NCI-H1105 (cell line): Measurements from ENCODE around the gene PIK3R1.

Experiments used
- DNase-seq: peaks from one replicate; lab custom pipeline; 2025; lab: John Stamatoyannopoulos, UW

Gene PIK3R1

GRCh38 chr5:68271124-68271523, 55.6 kb downstream of the PIK3R1 start:
- no peak for DNase-seq

DNA sequence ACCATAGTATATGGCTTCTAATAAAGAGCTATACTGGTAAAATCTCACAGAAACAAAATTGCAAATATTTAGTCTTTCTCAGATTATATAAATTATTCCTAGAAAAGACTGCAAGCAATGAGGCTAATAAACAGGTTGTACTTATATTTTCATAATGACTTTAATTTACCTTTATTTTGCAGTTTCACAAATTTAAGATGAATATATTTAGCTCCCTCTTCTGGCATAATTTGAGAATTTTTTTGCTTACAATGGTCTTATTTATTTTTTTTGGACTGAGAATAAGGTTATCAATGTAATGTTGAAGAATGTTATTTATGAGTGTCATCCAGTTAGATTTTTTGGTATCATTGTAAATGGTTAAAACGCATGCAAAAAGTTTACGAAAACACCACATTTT, 56.7 kb downstream of the PIK3R1 start:
- DNase-seq: no peak

- no peak for DNase-seq
Measured at GRCh38 chr5:68273717-68274409, 58.3 kb downstream of the PIK3R1 start.

- DNase-seq: no peak
Measured at GRCh38 chr5:68274847-68275651, 59.5 kb downstream of the PIK3R1 start.

GRCh38 chr5:68276740-68277139, 61.2 kb downstream of the PIK3R1 start:
- DNase-seq: no peak

- no peak for DNase-seq
Measured at GRCh38 chr5:68277431-68277830, 61.9 kb downstream of the PIK3R1 start.

- no peak for DNase-seq
Measured at GRCh38 chr5:68279984-68280383, 64.4 kb downstream of the PIK3R1 start.

DNA sequence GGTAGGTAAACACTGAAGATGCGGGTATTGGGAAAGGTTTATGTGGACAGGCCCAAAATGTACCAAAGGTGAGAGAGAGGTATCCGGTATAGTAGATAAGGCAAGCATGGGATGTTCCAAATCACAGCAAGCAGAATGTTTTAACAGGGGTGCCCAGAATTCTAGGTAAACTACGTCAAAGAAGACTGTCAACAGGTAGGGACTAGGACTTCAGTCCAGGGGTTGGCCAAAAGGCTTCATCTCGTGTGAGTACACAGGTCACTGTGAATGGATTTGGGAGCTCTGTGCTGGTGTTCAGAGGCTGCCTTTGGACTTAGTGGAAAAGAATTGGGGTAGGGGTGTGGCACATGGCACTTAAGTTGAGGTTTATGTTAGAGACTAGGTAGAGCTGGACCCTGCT, 66.4 kb downstream of the PIK3R1 start:
- DNase-seq: no peak

DNA sequence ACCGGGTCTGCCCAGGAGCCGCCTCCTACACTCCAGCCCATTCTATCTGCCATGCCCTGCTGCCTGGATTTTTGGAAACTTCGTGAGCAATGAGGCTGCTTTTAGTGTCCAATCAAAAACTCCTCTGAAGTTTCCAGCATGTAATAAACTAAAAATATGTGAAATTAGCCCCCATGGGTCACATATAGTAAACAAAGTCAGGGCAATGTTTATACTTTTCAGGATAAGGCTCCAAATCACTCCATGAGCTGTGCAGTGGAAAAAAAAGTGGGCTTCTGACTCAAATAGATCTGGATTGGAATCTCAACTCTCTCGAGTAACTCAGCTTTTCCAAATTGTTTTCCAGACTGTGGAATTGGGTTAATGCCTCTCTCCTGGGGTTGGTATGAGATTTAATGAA, 68.2 kb downstream of the PIK3R1 start:
- DNase-seq: no peak

DNA sequence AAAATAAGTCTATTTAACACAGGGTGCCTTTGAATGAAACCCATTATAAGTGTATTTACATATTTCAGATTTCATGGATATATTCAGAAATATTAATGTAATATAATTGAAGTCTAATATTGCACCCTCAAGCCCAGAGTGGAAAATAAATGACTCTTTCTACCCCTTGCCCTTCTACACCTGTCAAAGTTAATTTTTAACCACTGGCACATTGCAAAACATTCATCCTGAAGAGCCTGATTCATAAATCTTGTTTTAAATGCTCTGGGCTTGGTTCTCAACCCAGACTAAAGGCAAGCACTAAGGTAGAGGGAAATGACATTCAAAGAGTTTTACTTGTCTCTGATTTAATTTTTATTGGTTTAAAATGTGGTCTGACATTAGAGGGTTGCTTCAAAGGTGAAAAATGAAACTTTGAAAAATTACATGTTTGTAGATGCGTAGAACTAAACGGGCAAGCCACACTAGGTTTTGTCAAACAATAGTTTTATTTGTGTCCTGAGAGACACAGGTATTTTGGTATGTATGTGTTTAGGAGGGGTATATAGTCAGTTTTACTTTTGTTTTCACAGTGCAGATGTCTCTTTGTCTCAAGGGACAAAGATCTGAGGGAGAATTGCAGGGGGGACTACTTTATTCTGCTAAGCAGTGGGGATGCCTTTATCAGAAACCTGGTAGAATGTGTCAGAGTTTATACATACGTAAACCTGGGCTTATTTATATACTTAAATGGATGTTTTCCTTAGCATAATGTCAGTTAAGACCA, 69.7 kb downstream of the PIK3R1 start:
- no peak for DNase-seq

DNA sequence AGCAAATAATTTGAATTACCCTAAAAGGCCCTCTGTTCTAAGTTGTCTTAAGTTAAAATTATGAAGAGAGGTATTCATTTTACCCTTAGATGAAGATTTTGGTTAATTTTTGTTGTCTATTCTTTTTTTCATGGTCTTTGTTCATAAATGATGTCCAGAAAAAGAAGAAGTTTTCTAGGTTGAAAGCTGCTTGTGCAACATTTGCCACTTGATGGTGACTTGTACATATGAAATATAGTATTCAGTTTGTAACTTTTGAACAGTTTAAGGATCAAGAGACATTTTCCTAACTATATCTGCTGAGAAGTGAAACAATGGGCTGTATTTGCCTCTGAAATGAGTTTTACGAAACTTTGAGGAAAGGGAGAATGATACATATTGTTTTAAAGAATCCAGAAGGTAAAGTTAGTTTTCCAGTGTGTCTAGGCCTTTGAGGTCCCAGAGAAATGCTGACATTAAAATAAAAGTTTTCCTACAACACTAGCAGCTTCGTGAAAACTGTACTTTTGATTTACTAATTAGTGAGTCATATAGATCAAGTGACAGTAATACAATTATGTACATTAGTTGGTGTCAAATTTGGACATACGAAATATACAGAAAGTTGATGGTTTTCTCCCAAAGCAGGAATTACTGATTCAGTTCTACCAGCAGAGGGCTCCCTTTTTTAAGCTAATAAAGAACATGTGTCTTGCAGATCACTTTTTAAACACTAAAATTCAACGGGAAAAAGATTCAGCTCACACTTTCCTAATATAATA, 70.5 kb downstream of the PIK3R1 start:
- DNase-seq: no peak

GRCh38 chr5:68286612-68286912, 71.0 kb downstream of the PIK3R1 start:
- no peak for DNase-seq

DNA sequence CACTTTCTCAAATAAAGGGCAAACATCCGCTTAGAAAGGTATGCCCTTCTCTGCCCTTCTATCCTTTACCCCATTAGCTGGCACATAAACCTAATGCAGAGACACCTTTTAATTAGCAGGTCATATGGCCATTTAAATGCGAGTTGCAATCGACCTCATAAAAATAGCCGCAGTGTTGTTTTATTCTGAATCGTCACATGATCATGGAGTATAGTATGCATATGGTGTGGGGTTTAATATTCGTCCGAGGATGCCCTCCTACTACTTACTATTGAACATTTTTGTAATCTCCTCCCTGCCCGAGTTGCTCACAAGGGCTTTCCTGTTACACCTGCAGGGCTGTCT, 72.0 kb downstream of the PIK3R1 start:
- no peak for DNase-seq

DNA sequence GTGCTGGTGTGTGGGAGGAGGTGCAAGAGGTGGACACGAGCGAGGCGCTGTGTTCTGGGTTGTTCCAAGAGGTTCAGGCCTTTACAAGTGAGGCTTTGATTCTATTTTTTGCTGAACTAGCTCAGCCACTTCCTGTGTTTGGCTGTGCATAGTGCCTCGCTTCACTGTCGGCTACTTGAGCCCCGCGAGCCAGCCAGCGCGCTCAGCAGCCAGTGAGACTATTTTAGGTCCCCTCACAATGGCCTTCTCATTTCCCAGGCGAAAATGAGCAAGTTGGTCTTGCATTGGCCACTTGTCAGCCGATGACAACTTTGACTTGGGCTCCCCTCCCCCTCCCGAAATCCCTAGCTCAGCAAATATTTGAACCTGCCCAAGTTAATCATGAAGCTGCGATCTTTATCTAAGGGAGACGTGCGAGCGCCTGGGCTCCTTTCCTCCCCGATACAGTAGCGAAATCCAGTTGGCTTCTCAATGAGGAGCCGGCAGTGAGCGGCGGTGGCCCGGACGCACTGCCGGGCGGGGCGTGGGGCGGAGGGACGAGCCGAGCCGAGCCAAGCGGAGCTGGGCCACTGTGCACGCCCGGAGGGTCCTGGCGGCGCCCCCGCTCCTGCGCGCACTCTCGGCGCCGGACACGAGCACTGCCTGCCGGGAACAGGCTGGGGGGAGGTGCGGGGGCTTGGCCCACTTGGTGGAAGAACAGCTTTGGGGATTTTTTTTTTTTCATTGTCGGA, 72.6 kb downstream of the PIK3R1 start:
- DNase-seq: peak; percentile 35

GRCh38 chr5:68288707-68289134, 73.2 kb downstream of the PIK3R1 start:
- DNase-seq: no peak

DNA sequence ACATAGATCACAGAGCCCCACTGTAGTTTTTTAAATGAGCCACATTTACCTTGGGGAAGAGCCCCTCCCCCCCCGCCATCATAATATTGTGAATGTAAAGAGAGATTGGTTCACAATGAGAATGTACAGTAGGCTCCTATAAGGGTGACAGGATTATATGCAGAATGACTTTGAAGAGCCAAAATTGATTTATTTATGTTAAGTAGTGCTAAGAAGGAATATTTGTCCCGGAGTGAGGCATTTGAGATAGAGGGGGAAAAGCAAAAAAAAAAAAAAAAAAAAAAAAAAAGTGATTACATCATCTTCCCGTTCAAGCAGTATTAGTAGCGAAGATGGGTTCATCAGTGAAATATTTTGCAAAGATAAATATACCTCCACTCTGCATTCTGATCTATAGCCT, 73.9 kb downstream of the PIK3R1 start:
- no peak for DNase-seq

- no peak for DNase-seq
Measured at GRCh38 chr5:68290260-68290674, 74.7 kb downstream of the PIK3R1 start.

DNA sequence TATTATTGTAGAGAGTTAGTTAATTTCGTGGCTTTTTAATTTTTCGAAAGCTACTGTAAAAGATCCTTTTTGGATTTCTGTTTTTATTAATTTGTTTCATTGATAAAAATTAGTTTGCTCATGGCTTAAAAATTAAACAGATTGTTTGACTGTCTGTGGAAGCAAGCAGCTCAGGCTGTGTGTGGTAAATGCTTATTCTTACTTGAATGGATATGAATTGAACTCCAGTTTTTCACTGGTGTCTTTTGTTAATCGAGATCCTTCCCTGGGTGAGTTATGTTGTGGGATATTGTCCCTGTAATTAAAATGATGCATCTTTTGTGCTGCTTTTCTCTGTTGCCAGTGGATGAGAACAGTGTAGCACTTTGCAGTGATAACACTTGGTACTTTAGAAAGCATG, 75.3 kb downstream of the PIK3R1 start:
- no peak for DNase-seq

GRCh38 chr5:68292316-68292715, 76.8 kb downstream of the PIK3R1 start:
- no peak for DNase-seq

DNA sequence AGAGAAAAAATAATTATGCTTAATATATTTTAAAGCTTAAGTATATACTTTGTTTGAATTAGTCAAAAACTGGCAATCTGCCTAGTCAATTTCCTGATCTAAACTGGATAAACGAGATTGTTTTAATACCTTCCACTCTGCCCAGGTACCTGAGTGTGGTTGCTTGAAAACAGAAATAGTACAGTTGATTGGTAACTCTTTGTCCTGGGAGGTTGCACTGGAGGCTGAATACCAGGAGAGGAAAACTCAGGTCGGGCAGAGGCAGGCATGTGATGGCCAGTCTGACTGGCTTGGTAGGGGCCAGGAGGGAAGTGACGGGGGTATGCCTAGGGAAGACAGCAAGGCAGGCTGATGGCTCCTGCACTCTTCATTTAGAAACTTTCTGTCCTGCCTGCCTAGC, 80.2 kb downstream of the PIK3R1 start:
- DNase-seq: no peak

GRCh38 chr5:68296895-68297294, 81.3 kb downstream of the PIK3R1 start:
- no peak for DNase-seq

- DNase-seq: no peak
Measured at GRCh38 chr5:68297656-68298055, 82.1 kb downstream of the PIK3R1 start.
